HG03460 (cell line): ENCODE measurements around the gene CYP4F8.
"Not testable (repeated sequence)": the region's sequence is repeated elsewhere in the genome, so short reads cannot be mapped to it uniquely, and the experiment has no call there.

Experiments used
- ATAC-seq: cut with Tn5 transposase; IDR thresholded peaks from one replicate; pipeline ENCODE4 v1.9.1; 2021; ENCODE audit not compliant: unreplicated experiment

Gene CYP4F8, protein sequence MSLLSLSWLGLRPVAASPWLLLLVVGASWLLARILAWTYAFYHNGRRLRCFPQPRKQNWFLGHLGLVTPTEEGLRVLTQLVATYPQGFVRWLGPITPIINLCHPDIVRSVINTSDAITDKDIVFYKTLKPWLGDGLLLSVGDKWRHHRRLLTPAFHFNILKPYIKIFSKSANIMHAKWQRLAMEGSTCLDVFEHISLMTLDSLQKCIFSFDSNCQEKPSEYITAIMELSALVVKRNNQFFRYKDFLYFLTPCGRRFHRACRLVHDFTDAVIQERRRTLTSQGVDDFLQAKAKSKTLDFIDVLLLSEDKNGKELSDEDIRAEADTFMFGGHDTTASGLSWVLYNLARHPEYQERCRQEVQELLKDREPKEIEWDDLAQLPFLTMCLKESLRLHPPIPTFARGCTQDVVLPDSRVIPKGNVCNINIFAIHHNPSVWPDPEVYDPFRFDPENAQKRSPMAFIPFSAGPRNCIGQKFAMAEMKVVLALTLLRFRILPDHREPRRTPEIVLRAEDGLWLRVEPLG

DNA sequence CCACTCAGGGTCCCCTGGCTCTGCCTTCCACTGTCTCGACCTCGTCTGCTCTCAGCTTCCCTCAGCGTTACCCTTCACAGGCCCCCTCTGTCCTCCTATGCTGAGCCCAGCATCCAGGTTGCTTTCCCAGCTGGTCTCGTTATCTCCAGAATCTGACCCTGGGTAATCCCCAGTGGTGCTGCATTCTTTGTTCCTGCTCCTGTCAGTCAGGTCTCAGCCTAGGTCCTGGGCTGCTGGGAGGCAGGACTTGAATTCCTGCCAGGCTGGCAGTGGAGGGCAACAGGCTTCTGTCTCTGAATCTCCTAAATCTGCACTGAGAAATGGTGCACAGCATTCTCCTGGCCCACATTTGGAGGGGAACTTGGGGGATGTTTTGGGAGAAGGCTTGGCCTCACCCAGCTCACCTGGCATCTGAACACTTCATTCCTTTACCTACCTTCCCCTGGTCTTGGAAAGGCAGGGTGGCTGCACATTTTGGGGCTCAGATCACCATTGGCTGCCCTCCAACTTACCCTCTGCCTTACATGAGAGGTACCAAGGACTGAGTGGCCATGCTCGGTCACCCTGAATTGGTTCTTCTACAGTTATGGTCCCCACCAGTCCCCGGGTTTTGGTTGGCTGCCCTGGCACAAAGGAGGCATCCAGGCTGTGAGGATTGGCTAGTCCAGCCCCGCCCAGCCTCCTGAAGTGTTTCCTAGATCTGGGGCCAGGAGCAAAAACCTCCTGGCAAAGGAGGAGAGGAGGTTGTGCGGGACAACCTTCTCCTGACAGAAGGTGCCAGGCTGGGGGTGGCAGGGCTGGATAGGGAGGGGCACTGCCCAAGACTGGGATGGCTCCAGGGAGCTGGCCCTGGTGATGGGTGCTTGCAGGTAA is at the start of gene CYP4F8:
TSS of gene CYP4F8 (plus strand) at position 712 of the 873 bp plus-strand sequence. CDS start 399 bp downstream, outside the sequence.
- no peak for ATAC-seq

GRCh38 chr19:15570420-15570819 is 44.6 kb upstream of the CYP4F8 start:
- no peak for ATAC-seq

- no peak for ATAC-seq
Measured at GRCh38 chr19:15575406-15575805, 39.6 kb upstream of the CYP4F8 start.

DNA sequence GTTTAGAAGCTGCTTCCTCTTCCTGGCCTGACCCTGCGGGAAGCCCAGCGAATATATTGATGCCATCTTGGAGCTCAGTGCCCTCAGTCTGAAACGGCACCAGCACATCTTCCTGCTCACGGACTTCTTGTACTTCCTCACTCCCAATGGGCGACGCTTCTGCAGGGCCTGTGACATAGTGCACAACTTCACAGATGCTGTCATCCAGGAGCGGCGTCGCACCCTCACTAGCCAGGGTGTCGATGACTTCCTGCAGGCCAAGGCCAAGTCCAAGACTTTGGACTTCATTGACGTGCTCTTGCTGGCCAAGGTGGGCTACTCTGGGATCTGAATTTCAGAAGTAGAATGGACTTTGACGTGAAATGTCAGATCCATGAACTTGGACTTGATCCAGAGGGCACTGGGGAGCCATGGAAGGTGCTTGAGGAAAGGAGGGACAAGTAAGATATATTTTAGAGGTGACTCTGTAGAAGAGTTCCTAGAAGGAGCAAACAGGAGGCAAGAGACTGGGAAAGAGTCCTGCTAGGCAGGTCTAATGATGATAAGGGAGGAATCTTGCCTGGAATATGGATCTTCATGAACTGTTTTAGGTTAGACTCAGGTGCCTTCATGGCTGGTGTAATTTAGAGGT is 38.4 kb upstream of the CYP4F8 start:
- no peak for ATAC-seq

DNA sequence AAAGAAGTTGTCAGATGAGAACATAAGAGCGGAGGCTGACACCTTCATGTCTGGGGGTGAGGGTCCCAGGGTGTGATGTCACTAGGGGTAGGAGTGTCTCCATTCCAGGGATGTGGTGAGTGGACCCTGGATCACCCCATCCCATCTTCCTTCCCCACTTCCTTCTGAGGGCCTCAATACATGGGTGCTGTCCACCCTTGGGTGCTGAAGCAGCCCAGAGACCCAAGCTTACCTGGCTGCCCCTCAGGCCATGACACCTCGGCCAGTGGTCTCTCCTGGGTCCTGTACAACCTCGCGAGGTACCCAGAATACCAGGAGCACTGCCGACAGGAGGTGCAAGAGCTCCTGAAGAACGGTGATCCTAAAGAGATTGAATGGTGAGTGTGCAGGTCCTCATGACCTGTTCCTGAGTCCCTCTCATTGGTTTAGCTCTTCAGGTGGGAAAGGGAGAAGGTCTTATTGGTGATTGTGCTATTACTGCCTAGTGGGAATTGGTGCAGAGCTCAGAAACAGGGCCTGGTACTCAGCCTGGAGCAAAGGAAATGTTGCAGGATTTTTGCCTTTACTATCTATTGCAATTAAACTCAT is 37.7 kb upstream of the CYP4F8 start:
- no peak for ATAC-seq

GRCh38 chr19:15583346-15583745 is 31.7 kb upstream of the CYP4F8 start:
- ATAC-seq = no peak

- no peak for ATAC-seq
Measured at GRCh38 chr19:15584095-15584494, 30.9 kb upstream of the CYP4F8 start.

DNA sequence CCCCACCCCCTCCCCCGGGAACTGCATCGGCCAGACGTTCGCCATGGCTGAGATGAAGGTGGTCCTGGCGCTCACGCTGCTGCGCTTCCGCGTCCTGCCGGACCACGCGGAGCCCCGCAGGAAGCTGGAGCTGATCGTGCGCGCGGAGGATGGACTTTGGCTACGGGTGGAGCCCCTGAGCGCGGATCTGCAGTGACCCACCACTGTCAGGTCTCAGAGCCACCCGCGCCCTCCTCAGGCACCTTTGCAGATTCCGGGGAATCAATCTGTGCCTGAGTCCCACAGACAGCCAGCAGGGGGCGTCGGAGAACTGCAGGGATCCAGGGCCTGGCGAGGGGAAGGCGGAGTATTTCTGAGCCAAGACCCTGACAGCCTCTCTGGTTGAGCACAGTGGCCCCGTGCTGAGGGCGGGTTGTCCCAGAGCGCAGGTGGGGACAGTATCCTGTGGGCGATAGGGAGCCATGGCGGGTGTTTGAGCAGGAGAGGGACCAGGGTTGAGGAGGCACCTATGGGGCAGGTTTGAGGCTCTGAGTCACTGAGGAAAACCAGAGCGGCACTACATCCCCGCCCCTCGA is 30.4 kb upstream of the CYP4F8 start:
- no peak for ATAC-seq

- ATAC-seq = no peak
Measured at GRCh38 chr19:15587663-15588062, 27.4 kb upstream of the CYP4F8 start.

GRCh38 chr19:15588265-15588664 is 26.8 kb upstream of the CYP4F8 start:
- no peak for ATAC-seq

DNA sequence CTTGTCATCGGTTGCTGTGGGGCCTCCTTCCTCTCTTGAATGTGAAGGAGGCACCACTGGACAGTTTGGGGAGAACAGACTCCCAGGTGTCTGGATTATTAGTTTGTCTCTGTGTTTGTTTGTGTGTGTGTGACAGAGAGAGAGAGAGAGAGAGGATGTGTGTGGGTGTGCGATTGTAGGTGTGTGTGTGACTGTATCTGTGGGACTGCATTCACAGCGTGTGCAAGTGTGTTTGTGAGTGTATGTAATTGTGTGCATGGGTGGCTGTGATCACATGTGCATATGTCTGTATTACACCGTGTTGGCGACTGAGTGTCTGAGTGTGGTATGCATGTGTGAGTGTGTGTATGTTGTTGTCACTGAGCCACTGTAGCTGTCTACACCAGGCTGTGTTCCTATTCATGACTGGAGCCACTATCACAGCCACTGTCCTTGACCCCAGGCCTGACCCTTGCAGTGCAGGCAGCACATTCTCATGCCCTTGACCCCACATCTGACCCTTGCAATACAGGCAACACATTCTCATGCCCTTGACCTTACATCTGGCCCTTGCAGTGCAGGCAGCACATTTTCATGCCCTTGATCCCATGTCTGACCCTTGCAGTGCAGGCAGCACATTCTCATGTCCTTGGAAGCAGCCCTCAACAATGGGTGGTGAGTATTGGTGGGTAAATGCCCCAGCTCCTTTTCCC is 25.1 kb upstream of the CYP4F8 start:
- ATAC-seq = no peak

- no peak for ATAC-seq
Measured at GRCh38 chr19:15591796-15592195, 23.2 kb upstream of the CYP4F8 start.

DNA sequence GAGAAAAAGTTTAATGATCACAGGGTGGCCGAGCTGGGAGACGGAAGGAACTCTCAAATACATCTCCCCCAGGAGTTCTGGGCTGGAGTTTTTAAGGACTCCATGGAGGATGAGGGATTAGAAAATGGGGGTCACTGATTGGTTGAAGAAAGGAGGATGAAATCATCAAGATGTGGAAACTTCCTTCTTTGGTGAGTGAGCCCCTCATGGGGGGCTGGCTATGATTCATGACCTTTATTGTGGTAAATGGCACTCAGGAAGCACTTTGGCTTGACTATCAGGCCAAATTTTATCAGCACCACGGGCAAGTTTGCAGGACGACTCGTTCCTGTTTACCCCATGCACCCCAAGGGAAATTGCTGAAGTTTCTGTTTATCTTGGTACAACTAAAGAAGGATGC is 22.5 kb upstream of the CYP4F8 start:
- ATAC-seq = not testable (repeated sequence)

DNA sequence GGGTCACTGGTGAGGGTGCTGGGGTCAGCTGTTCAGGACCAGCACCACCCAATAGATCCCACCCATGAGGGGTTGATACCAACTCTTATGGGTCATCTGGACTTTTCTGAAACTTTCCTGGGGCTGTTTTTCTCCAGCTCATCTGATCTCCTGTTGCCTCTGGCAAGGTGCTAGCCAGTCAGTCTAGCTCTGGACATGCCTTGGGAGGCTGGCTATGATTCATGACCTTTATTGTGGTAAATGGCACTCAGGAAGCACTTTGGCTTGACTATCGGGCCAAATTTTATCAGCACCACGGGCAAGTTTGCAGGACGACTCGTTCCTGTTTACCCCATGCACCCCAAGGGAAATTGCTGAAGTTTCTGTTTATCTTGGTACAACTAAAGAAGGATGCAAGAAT is 21.3 kb upstream of the CYP4F8 start:
- ATAC-seq = not testable (repeated sequence)

DNA sequence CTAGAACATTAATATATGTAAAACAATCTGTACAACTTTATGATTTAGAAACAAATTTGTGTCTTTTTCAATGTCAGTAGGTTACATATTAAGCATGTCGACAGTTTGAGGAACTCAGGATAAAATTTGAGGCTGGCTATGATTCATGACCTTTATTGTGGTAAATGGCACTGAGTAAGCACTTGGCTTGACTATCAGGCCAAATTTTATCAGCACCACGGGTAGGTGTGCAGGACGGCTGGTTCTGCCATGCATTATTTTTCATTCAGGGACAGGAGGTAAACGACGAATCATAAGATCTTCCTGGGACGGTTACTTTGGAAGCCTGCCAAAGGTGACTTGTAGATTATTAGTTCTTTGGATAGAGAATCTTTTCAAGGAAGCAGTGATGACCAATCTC is 19.9 kb upstream of the CYP4F8 start:
- no peak for ATAC-seq

- ATAC-seq = not testable (repeated sequence)
Measured at GRCh38 chr19:15607978-15608925, 6.8 kb upstream of the CYP4F8 start.

DNA sequence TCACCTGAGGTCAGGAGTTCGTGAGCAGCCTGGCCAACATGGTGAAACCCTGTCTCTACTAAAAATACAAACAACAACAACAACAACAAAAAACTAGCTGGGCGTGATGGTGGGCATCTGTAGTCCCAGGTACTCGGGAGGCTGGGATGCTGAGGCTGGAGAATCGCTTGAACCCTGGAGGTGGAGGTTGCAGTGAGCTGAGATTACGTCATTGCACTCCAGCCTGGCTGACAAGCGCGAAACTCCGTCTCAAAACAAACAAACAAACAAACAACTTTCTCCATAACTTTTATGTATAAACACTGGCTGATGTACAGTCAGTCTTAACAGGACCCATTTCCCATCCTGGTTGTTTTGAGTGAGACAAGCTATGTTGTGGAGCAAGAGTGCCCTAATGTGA is 5.8 kb upstream of the CYP4F8 start:
- ATAC-seq = no peak

DNA sequence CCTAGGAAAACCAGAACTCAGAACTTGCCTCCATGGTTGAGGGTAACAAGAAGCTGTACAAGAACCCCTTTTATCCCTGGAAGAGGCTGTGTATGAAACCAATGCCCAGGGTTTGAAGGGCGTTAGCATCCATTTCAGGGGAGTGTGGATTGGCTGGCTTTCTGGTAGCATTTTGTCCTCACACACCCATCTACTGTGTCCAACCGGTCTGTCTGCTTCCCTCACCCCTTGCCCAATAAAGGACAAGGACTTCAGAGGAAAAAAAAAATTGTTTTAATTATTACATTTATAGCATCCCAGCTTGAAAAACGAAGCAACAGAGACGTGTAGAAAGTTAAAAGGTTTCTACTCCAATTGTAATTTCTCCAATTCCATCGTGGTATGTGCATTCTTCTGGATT is 2.7 kb upstream of the CYP4F8 start:
- ATAC-seq = no peak

DNA sequence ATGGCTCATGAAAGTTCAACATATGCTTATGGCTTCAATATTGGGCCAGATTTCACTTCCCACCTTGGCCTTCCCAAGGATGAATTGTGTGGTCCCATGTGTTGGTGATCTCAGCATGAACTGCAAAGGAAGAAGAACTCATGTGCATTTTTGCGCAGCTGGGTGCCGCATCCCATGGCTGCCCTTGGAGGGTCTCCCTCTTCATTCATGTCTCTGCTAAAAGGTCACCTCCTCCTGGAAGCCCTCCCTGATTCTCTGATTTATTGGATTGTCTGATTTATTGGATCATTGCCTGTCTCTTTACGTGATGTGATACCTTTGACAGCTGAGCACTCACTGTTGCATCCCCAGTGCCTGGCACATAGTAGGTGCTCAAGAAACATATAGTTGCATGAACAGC is 1.7 kb upstream of the CYP4F8 start:
- ATAC-seq = no peak
